ENCODE data around the gene C1orf232. TPM values are rescaled to one million over a fixed set of nuclear protein-coding genes. Genes with fewer than 3 reads are reported as not detected.

The C1orf232 gene
- total RNA-seq, 1 donor from 2014 or later = not detected

GRCh38 chr1:26122988-26123973 lies 45.5 kb downstream of the C1orf232 start:
- H3K4me2 ChIP-seq = no peak overlapping the region
- H3K27ac Mint-ChIP-seq = no peak overlapping the region
- no peak for DNase-seq (ENCODE audit: low spot score)

GRCh38 chr1:26121854-26122773 lies 46.6 kb downstream of the C1orf232 start:
- no peaks in the 10 kb centered on the region for H3K27me3 Mint-ChIP-seq (ENCODE audit: insufficient read depth, low read depth)
- Histone ChIP-seq H3K9ac (no peak overlapping the region), H3K36me3 (peaks cover 7% of the 10 kb centered on the region), H3K4me3 (no peak overlapping the region), H3K27ac (no peak overlapping the region), H3F3A (ENCODE audit: low read depth) (no peaks in the 10 kb centered on the region), H2AFZ (replicated peaks) (no peak overlapping the region), H4K20me1 (ENCODE audit: low read depth) (peaks cover 8% of the 10 kb centered on the region), H3K9me3 (ENCODE audit: low read depth) (no peaks in the 10 kb centered on the region), H3K27me3 (no peaks in the 10 kb centered on the region), H3K4me2 (no peak overlapping the region), H3K4me1 (no peaks in the 10 kb centered on the region), H3K79me2 (ENCODE audit: low read depth) (no peaks in the 10 kb centered on the region)
- H3K36me3 Mint-ChIP-seq = peaks cover 17% of the 10 kb centered on the region
- no peak for DNase-seq (ENCODE audit: low spot score)
- H3K4me3 Mint-ChIP-seq = no peak overlapping the region
- no peaks in the 10 kb centered on the region for H3K4me1 Mint-ChIP-seq
- no peaks in the 10 kb centered on the region for H3K9me3 Mint-ChIP-seq
- TF ChIP-seq CTCF (IDR thresholded peaks at IDR 0.05) = no peak
- no peak for TF ChIP-seq EZH2phosphoT487 (IDR thresholded peaks at IDR 0.05)
- no peak overlapping the region for H3K27ac Mint-ChIP-seq

More at GRCh38 chr1:26122988-26123973, 45.5 kb downstream of the C1orf232 start:
- H3K4me1 ChIP-seq = no peaks in the 10 kb centered on the region
- no peak overlapping the region for H3K9ac ChIP-seq
- H4K20me1 ChIP-seq (ENCODE audit: low read depth) = peaks cover 8% of the 10 kb centered on the region
- H3K4me3 ChIP-seq = no peak overlapping the region
- no peaks in the 10 kb centered on the region for H3K79me2 ChIP-seq (ENCODE audit: low read depth)
- H3K9me3 ChIP-seq (ENCODE audit: low read depth) = no peaks in the 10 kb centered on the region
- H3K27me3 Mint-ChIP-seq (ENCODE audit: insufficient read depth, low read depth) = no peaks in the 10 kb centered on the region
- no peaks in the 10 kb centered on the region for H3K9me3 Mint-ChIP-seq
- H3K4me1 Mint-ChIP-seq = peaks cover 9% of the 10 kb centered on the region
- no peaks in the 10 kb centered on the region for H3K27me3 ChIP-seq
- TF ChIP-seq EZH2 (IDR thresholded peaks at IDR 0.05) (no peak), EZH2phosphoT487 (IDR thresholded peaks at IDR 0.05) (no peak), CTCF (IDR thresholded peaks at IDR 0.05) (no peak)
- H3F3A ChIP-seq (ENCODE audit: low read depth) = peaks cover 3% of the 10 kb centered on the region
- no peak overlapping the region for H3K27ac ChIP-seq
- peaks cover 12% of the 10 kb centered on the region for H3K36me3 Mint-ChIP-seq
- H3K4me3 Mint-ChIP-seq = no peak overlapping the region
- H2AFZ ChIP-seq (replicated peaks) = no peak overlapping the region
- peaks cover 5% of the 10 kb centered on the region for H3K36me3 ChIP-seq

GRCh38 chr1:26119892-26120608 lies 48.7 kb downstream of the C1orf232 start:
- no peaks in the 10 kb centered on the region for H3K9me3 Mint-ChIP-seq
- no peaks in the 10 kb centered on the region for H3K27me3 Mint-ChIP-seq (ENCODE audit: insufficient read depth, low read depth)
- H3K27ac Mint-ChIP-seq = no peak overlapping the region
- Histone ChIP-seq H3K79me2 (ENCODE audit: low read depth) (peaks cover 2% of the 10 kb centered on the region), H3F3A (ENCODE audit: low read depth) (no peaks in the 10 kb centered on the region), H3K27me3 (no peaks in the 10 kb centered on the region), H3K4me1 (no peaks in the 10 kb centered on the region), H3K9me3 (ENCODE audit: low read depth) (no peaks in the 10 kb centered on the region), H4K20me1 (ENCODE audit: low read depth) (peaks cover 8% of the 10 kb centered on the region), H3K9ac (no peak overlapping the region), H2AFZ (replicated peaks) (no peak overlapping the region), H3K4me3 (no peak overlapping the region), H3K36me3 (peaks cover 7% of the 10 kb centered on the region), H3K27ac (no peak overlapping the region), H3K4me2 (no peak overlapping the region)
- H3K4me3 Mint-ChIP-seq = no peak overlapping the region
- peaks cover 17% of the 10 kb centered on the region for H3K36me3 Mint-ChIP-seq
- no peaks in the 10 kb centered on the region for H3K4me1 Mint-ChIP-seq
- TF ChIP-seq EZH2phosphoT487 (IDR thresholded peaks at IDR 0.05) (no peak), EZH2 (IDR thresholded peaks at IDR 0.05) (no peak), CTCF (IDR thresholded peaks at IDR 0.05) (no peak)
- DNase-seq (ENCODE audit: low spot score) = no peak

Data from neural progenitor cell (in vitro differentiated cells).